GM21423 (cell line): ENCODE data around the gene SMG6.
"Not testable (repeated sequence)": the region's sequence is repeated elsewhere in the genome, so short reads cannot be mapped to it uniquely, and the experiment has no call there.

ENCODE experiments used
- ATAC-seq: cut with Tn5 transposase; IDR thresholded peaks from one replicate; pipeline ENCODE4 v1.9.1; 2021; ENCODE audit warnings: mild to moderate bottlenecking, moderate library complexity; ENCODE audit not compliant: unreplicated experiment

The SMG6 gene

GRCh38 chr17:2181206-2181896 lies 122.2 kb downstream of the SMG6 start:
- ATAC-seq: no peak

DNA sequence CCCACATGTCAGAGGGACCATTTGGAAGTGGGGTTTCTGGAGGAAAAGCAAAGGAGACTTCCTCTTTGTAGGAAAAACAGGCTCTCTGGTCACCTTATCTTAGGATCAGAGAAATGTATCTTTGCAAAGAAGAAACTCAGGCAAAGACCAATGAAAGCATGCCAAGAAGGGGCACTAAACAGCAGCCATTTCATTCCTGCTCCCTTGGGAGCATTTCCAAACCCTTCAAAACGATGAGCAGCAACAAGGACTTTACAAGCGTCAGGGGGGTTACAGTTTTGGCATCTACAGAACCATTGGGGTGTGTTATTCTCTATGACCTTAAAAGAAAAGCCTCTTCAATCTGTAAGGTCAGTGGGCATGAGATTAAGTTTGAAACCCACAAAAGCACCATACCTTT lies 122.8 kb downstream of the SMG6 start:
- ATAC-seq: no peak

- no peak for ATAC-seq
These were observed 123.8 kb downstream of the SMG6 start for GRCh38 chr17:2179615-2180295.

- ATAC-seq: no peak
These were observed 124.6 kb downstream of the SMG6 start for GRCh38 chr17:2178798-2179501.

DNA sequence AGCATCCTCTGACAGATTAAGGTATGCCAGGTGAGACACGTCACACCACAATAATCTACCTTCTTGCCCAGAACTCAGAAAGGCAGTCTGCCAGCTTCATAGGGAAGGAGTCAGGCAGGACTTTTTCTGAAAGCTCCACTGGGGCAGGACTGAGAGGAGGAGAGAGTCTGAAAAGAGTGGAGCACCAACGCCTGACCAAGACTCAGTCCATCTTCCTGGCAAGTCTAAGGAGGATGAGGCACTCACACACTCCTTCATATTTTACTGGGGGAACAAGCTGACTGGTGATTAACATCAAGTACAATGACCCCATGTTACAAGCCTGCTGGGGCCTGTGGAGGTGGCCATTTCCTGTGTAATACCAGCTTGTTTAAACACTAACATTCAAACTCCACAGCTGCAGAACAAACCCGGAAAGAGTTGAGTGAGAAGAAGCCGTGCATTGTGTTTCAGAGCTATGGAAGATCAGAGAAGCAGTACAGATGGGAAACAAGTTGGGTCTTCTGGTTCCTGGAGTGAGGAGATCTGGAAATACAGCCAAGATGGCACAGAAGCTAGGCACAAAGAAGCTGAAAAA lies 126.3 kb downstream of the SMG6 start:
- no peak for ATAC-seq

DNA sequence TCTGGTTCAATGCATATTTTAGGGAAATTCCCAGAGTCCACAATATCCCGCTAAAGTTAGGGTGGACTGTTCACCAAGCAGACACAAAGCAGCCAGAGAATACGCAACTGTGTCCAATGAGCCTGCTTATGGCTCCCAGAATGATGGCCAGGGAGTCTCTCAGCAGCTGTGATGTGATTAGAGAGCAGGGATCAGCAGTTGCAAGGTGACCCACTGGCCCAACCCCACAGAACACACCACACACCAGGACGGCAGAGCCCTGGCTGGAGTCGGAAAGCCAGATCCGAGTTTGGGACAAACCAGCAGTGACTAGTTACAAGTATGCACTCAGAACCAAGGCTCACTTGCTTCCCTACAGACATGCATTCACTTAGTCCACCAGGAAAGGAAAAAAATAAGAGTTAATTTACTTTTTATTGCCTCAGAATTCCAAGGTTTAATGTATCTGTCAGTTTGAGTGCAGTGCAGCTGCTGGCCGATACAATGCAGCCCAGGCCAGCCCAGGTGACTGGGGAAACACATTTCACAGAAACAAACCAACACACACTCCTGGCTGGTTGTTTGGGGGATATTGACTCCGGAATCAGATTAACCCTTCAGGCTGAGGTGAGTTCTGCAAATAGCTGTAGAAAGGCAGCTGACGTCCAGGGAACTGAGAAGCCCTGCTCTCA lies 127.0 kb downstream of the SMG6 start:
- no peak for ATAC-seq

- no peak for ATAC-seq
These were observed 128.3 kb downstream of the SMG6 start for GRCh38 chr17:2175294-2175628.

GRCh38 chr17:2174468-2175293 lies 128.9 kb downstream of the SMG6 start:
- ATAC-seq: no peak

DNA sequence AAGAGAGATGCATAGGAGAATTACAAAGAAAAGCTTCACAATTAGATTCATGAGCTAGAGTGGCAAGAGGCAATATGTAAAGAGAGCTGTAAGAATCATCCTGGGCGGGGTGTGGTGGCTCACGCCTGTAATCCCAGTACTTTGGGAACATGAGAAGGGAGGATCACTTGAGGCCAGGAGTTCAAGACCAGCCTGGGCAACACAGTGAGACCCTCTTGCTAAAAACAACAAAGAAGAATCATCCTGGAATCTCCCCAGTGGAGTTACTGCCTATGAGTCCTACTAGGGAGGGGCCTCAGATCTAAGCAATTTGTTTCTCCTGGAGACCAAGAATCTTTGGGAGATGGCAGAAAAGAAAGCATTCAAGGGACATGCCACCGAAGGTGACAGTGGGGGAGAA lies 129.6 kb downstream of the SMG6 start:
- no peak for ATAC-seq

DNA sequence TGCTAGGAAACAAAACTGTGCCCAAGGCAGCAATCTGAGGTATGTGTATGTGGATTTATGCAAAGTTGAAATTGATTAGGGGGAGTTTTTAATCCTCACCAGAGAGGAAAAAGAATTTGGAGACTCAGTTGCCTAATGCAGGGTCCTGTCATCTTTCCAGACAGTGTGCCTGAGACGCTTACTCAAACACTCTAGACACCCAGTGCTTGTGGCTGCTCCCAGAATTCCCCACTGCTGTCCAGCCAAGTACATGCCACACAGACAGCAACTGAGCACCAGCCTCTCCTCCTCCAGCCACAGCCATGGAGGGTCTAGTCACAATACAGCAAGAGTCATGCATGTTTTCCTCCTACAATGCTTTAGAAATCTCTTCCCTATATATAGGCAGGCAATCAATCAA lies 130.6 kb downstream of the SMG6 start:
- ATAC-seq: no peak

- no peak for ATAC-seq
These were observed 131.3 kb downstream of the SMG6 start for GRCh38 chr17:2172077-2172851.

GRCh38 chr17:2171702-2172076 lies 131.9 kb downstream of the SMG6 start:
- no peak for ATAC-seq

- ATAC-seq: no peak
These were observed 133.6 kb downstream of the SMG6 start for GRCh38 chr17:2170023-2170422.

DNA sequence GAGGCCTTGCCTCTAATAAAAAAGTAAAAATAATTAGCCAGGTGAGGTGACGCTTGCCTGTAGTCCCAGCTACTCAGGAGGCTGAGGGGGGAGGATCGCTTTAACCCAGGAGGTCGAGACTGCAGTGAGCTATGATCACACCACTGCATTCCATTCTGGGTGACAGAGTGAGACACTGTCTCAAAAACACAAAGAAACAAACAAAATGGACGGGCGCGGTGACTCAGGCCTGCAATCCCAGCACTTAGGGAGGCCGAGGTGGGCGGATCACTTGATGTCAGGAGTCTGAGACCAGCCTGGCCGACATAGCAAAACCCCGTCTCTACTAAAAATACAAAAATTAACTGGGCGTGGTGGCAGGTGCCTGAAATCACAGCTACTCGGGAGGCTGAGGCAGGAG lies 137.9 kb downstream of the SMG6 start:
- not testable (repeated sequence) for ATAC-seq

GRCh38 chr17:2158396-2158780 lies 145.2 kb downstream of the SMG6 start:
- ATAC-seq: no peak

DNA sequence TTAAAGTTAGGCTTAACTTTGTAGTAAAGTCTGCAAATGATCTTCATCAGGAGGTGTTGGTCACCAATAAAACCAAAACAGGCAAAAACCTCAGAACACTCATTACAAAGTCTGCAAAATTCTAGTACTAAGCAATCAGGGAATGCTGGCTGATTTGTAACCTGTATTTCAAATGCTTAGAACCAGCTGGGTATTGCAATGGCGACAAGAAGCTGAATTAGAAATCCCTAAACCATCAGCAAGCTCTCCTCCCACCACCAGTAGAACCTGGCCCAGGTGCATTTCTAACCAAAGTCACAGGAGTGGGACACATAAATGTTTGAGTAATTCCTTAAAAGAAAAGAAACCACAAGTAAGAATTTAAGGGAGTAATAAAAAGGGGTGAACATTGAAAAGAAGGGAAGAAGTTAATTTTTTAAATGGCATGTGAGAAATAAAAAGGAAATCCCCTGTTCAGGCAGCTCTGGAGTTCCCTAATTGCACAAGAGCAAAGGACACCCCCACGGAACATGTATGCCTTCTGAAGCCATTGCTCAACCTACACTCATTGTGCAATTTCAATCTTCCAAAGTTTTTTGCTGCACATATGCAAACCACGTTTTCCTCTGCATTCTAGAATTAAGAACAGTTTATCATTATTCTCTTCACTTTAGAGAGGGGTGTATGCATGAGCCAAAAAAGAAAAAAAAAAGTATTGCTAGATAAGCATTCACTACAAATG lies 145.8 kb downstream of the SMG6 start:
- ATAC-seq: no peak

DNA sequence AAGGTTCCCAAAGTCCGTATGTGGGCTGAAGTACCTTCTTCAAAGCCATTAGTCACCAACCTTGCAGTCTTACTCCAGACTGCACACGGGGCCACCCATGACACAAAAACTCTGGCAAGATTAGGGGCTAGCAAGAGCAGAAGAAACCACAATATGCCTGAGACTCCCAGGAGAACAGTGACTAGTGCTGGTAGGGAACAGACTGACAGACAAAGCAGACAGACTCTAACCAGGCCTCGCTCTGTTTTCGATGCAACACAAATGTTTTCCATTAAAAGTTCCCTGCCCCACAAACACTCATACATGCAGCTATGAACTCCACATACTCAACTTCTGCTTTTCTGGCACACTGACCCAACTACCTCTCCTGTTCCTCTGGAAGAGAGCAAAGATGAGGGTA lies 146.5 kb downstream of the SMG6 start:
- no peak for ATAC-seq

- ATAC-seq: no peak
These were observed 146.9 kb downstream of the SMG6 start for GRCh38 chr17:2156666-2157065.

- ATAC-seq: no peak
These were observed 148.0 kb downstream of the SMG6 start for GRCh38 chr17:2155573-2155972.
